ENCODE results near the gene XPO6.

XPO6 gene

DNA sequence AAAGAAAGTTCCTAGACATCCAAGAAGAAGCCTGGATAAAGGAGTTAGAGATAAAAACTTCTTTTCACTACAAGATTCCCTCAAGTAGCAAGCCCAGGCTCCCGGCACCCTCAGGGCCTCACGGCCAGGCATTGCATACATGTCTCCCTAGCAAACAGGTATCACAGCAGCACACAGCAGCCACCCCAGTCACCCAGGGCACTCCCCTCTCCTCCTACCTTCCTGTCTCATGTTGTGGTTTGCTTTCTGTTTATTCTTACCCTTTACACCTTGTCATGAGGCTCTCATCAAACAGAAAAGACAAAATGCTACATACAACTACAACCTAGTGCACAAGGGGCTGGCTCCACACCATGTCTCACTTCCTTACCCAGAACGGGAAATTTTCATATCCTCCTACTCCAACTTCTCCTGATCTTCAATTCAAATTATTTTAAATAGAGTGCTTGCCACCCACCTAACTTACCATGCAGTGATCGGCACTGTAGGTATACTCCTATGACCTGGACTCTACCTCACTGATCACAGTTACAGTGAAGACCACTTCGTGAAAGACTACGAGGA is 42.7 kb downstream of the XPO6 start:
- Histone ChIP-seq H3K36me3 (ENCODE audit: insufficient read depth, low read length) (peaks cover 64% of the 10 kb centered on the region), H3K4me1 (ENCODE audit: insufficient read depth, low read length) (no peaks in the 10 kb centered on the region), H3K9me3 (ENCODE audit: low read length) (no peaks in the 10 kb centered on the region), H3K4me3 (ENCODE audit: low read length) (no peak overlapping the region), H3K27me3 (ENCODE audit: insufficient read depth, low read length) (no peaks in the 10 kb centered on the region), H2AFZ (ENCODE audit: low read depth, low read length) (no peak overlapping the region)

DNA sequence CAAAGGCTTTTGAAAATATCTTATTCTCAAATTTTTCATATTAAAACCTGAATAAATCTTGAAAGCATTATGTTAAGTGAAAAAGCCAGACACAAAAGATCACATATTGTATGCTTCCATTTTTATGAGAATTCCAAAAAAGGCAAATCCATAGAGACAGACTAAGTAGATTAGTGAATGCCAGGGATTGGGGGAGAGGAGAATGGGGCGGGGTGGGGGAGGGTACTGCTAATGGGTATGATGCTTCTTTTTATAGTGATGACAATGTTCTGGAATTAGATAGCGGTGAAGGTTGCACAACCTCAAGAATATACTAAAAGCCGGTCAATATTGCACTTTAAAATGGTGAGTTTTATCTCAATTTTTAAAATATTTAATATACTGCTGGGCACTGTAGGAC is 44.0 kb downstream of the XPO6 start:
- Histone ChIP-seq H3K27me3 (ENCODE audit: insufficient read depth, low read length) (no peaks in the 10 kb centered on the region), H3K4me3 (ENCODE audit: low read length) (no peak overlapping the region), H3K9me3 (ENCODE audit: low read length) (no peaks in the 10 kb centered on the region), H2AFZ (ENCODE audit: low read depth, low read length) (no peak overlapping the region), H3K36me3 (ENCODE audit: insufficient read depth, low read length) (peaks cover 61% of the 10 kb centered on the region), H3K4me1 (ENCODE audit: insufficient read depth, low read length) (no peaks in the 10 kb centered on the region)

- Histone ChIP-seq H3K27me3 (ENCODE audit: insufficient read depth, low read length) (no peaks in the 10 kb centered on the region), H3K9me3 (ENCODE audit: low read length) (no peaks in the 10 kb centered on the region), H3K36me3 (ENCODE audit: insufficient read depth, low read length) (peaks cover 61% of the 10 kb centered on the region), H3K4me3 (ENCODE audit: low read length) (no peak overlapping the region), H2AFZ (ENCODE audit: low read depth, low read length) (no peak overlapping the region), H3K4me1 (ENCODE audit: insufficient read depth, low read length) (no peaks in the 10 kb centered on the region)
Measured at GRCh38 chr16:28167221-28167620, 44.5 kb downstream of the XPO6 start.

GRCh38 chr16:28166394-28167208 is 45.2 kb downstream of the XPO6 start:
- Histone ChIP-seq H3K4me1 (ENCODE audit: insufficient read depth, low read length) (no peaks in the 10 kb centered on the region), H3K9me3 (ENCODE audit: low read length) (no peaks in the 10 kb centered on the region), H3K4me3 (ENCODE audit: low read length) (no peak overlapping the region), H2AFZ (ENCODE audit: low read depth, low read length) (no peak overlapping the region), H3K36me3 (ENCODE audit: insufficient read depth, low read length) (peaks cover 61% of the 10 kb centered on the region), H3K27me3 (ENCODE audit: insufficient read depth, low read length) (no peaks in the 10 kb centered on the region)

GRCh38 chr16:28165598-28165997 is 46.2 kb downstream of the XPO6 start:
- Histone ChIP-seq H3K4me1 (ENCODE audit: insufficient read depth, low read length) (no peaks in the 10 kb centered on the region), H3K36me3 (ENCODE audit: insufficient read depth, low read length) (peaks cover 61% of the 10 kb centered on the region), H2AFZ (ENCODE audit: low read depth, low read length) (no peak overlapping the region), H3K4me3 (ENCODE audit: low read length) (no peak overlapping the region), H3K9me3 (ENCODE audit: low read length) (no peaks in the 10 kb centered on the region), H3K27me3 (ENCODE audit: insufficient read depth, low read length) (no peaks in the 10 kb centered on the region)

GRCh38 chr16:28164140-28164539 is 47.6 kb downstream of the XPO6 start:
- Histone ChIP-seq H3K9me3 (ENCODE audit: low read length) (no peaks in the 10 kb centered on the region), H3K4me3 (ENCODE audit: low read length) (no peak overlapping the region), H3K4me1 (ENCODE audit: insufficient read depth, low read length) (no peaks in the 10 kb centered on the region), H3K27me3 (ENCODE audit: insufficient read depth, low read length) (no peaks in the 10 kb centered on the region), H2AFZ (ENCODE audit: low read depth, low read length) (no peak overlapping the region), H3K36me3 (ENCODE audit: insufficient read depth, low read length) (peaks cover 50% of the 10 kb centered on the region)

GRCh38 chr16:28163699-28164098 is 48.1 kb downstream of the XPO6 start:
- Histone ChIP-seq H3K27me3 (ENCODE audit: insufficient read depth, low read length) (no peaks in the 10 kb centered on the region), H3K4me1 (ENCODE audit: insufficient read depth, low read length) (no peaks in the 10 kb centered on the region), H2AFZ (ENCODE audit: low read depth, low read length) (no peak overlapping the region), H3K36me3 (ENCODE audit: insufficient read depth, low read length) (peaks cover 46% of the 10 kb centered on the region), H3K9me3 (ENCODE audit: low read length) (no peaks in the 10 kb centered on the region), H3K4me3 (ENCODE audit: low read length) (no peak overlapping the region)

GRCh38 chr16:28162326-28162877 is 49.4 kb downstream of the XPO6 start:
- H3K27me3 ChIP-seq (ENCODE audit: insufficient read depth, low read length) = no peaks in the 10 kb centered on the region
- H3K36me3 ChIP-seq (ENCODE audit: insufficient read depth, low read length) = peaks cover 42% of the 10 kb centered on the region
- no peak overlapping the region for H3K4me3 ChIP-seq (ENCODE audit: low read length)
- H3K9me3 ChIP-seq (ENCODE audit: low read length) = no peaks in the 10 kb centered on the region
- no peaks in the 10 kb centered on the region for H3K4me1 ChIP-seq (ENCODE audit: insufficient read depth, low read length)
- H2AFZ ChIP-seq (ENCODE audit: low read depth, low read length) = no peak overlapping the region

DNA sequence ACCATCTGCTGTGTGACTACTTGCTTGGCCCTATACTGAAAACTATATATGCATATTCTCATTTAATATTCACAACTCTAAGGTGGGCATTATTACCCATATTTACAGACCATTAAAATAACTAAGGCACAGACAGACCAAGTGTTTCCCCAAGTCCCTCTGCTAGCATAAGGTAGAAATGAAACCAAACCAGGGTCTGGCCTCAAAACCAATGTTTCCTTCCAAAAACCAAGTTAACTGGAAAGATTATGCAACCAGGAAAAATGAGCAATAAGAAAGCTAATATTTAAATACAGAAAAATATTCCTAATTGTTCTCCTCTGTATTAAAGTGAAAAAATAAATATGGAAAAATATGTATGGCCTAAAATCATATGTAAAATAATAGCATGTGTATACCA is 50.1 kb downstream of the XPO6 start:
- H2AFZ ChIP-seq (ENCODE audit: low read depth, low read length) = no peak overlapping the region
- H3K4me1 ChIP-seq (ENCODE audit: insufficient read depth, low read length) = no peaks in the 10 kb centered on the region
- H3K4me3 ChIP-seq (ENCODE audit: low read length) = no peak overlapping the region
- no peaks in the 10 kb centered on the region for H3K27me3 ChIP-seq (ENCODE audit: insufficient read depth, low read length)
- H3K36me3 ChIP-seq (ENCODE audit: insufficient read depth, low read length) = peaks cover 36% of the 10 kb centered on the region
- no peaks in the 10 kb centered on the region for H3K9me3 ChIP-seq (ENCODE audit: low read length)

DNA sequence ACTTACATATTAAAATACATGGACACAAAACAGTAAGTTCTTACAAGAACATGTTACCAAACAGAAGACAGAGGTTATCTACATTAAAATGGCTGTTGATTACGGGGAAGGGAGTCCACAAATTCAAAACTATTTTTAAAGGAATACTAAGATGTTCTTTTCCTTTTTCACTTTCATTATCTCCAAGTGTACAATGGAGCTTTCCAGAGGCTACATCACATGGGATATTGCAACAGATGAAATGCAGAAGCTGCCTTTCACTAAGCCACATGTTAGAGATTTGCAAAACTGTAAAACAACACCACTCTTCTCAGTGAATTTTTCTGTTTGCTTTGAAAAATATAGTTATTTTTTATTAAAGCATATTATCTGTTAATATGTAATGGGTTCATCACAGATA is 53.6 kb downstream of the XPO6 start:
- peaks cover 38% of the 10 kb centered on the region for H3K36me3 ChIP-seq (ENCODE audit: insufficient read depth, low read length)
- no peak overlapping the region for H2AFZ ChIP-seq (ENCODE audit: low read depth, low read length)
- H3K27me3 ChIP-seq (ENCODE audit: insufficient read depth, low read length) = no peaks in the 10 kb centered on the region
- no peaks in the 10 kb centered on the region for H3K4me1 ChIP-seq (ENCODE audit: insufficient read depth, low read length)
- H3K9me3 ChIP-seq (ENCODE audit: low read length) = no peaks in the 10 kb centered on the region
- no peak overlapping the region for H3K4me3 ChIP-seq (ENCODE audit: low read length)

GRCh38 chr16:28156056-28156680 is 55.6 kb downstream of the XPO6 start:
- H2AFZ ChIP-seq (ENCODE audit: low read depth, low read length) = no peak overlapping the region
- H3K4me3 ChIP-seq (ENCODE audit: low read length) = no peak overlapping the region

DNA sequence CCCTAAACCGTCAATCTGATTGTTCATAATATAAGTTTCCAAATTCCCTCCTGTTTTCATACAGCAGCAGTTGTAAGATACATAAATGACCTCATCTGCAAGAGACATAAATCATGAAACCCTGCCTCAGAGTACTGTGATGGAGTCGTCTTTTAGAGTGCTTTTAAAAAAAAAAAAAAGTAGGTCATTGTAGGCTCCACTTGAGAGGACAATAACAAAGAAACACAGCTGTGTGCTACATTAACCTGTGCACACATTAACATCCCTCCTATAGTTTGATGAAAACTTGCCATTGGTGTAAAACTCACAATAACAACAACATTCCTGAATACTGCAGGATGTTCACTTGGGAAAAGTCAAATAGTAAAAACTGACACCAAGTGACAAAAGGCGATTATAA is 56.5 kb downstream of the XPO6 start:
- Histone ChIP-seq H3K9me3 (ENCODE audit: low read length) (no peaks in the 10 kb centered on the region), H3K4me1 (ENCODE audit: insufficient read depth, low read length) (no peaks in the 10 kb centered on the region), H3K27me3 (ENCODE audit: insufficient read depth, low read length) (no peaks in the 10 kb centered on the region), H3K4me3 (ENCODE audit: low read length) (no peak overlapping the region), H2AFZ (ENCODE audit: low read depth, low read length) (no peak overlapping the region), H3K36me3 (ENCODE audit: insufficient read depth, low read length) (peaks cover 62% of the 10 kb centered on the region)

More at GRCh38 chr16:28156056-28156680, 55.6 kb downstream of the XPO6 start:
- Histone ChIP-seq H3K9me3 (ENCODE audit: low read length) (no peaks in the 10 kb centered on the region), H3K4me1 (ENCODE audit: insufficient read depth, low read length) (no peaks in the 10 kb centered on the region), H3K36me3 (ENCODE audit: insufficient read depth, low read length) (peaks cover 54% of the 10 kb centered on the region), H3K27me3 (ENCODE audit: insufficient read depth, low read length) (no peaks in the 10 kb centered on the region)

GRCh38 chr16:28151180-28151579 is 60.6 kb downstream of the XPO6 start:
- Histone ChIP-seq H3K27me3 (ENCODE audit: insufficient read depth, low read length) (no peaks in the 10 kb centered on the region), H3K9me3 (ENCODE audit: low read length) (no peaks in the 10 kb centered on the region), H3K4me3 (ENCODE audit: low read length) (no peak overlapping the region), H3K4me1 (ENCODE audit: insufficient read depth, low read length) (no peaks in the 10 kb centered on the region), H3K36me3 (ENCODE audit: insufficient read depth, low read length) (peaks cover 87% of the 10 kb centered on the region), H2AFZ (ENCODE audit: low read depth, low read length) (no peak overlapping the region)
